Activated CD4-positive, alpha-beta memory T cell treated with anti-CD3 and anti-CD28 coated beads, Interleukin-2, amount 10 ng/mL, durations not matched to agents 7 days and 5 days (primary cell): ENCODE data around the gene CNBD2. TPM values are rescaled to one million over a fixed set of nuclear protein-coding genes. Genes with fewer than 3 reads are reported as not detected.
"Not testable (repeated sequence)": the region's sequence is repeated elsewhere in the genome, so short reads cannot be mapped to it uniquely, and the experiment has no call there.

Source experiments
- CTCF ChIA-PET: fragments of 350-600 bp; sonication (Branson Sonifier 250); formaldehyde crosslinking; loops from one replicate; lab custom pipeline; 2021; ENCODE audit warnings: antibody characterized with exemption, inconsistent platforms; lab: Charles Lee
- POLR2A ChIA-PET: fragments of 350-600 bp; sonication (Branson Sonifier 250); formaldehyde crosslinking; loops from one replicate; lab custom pipeline; 2021; ENCODE audit warnings: antibody characterized with exemption; lab: Charles Lee
- DNase-seq: peaks from one replicate; pipeline ENCODE4 v3.0.0-alpha.2; 2020
- H3K27ac Mint-ChIP-seq: one replicate; pipeline ENCODE4 v1.8.0; 2021; ENCODE audit warnings: mild to moderate bottlenecking, mixed read lengths
- H3K27me3 Mint-ChIP-seq: one replicate; pipeline ENCODE4 v1.8.0; 2021; ENCODE audit warnings: mixed read lengths
- H3K36me3 Mint-ChIP-seq: one replicate; pipeline ENCODE4 v1.8.0; 2021; ENCODE audit warnings: low read depth, mixed read lengths
- H3K4me1 Mint-ChIP-seq: one replicate; pipeline ENCODE4 v1.8.0; 2021; ENCODE audit warnings: mixed read lengths
- H3K4me3 Mint-ChIP-seq: one replicate; pipeline ENCODE4 v1.8.0; 2021; ENCODE audit warnings: mild to moderate bottlenecking, mixed read lengths
- H3K9me3 Mint-ChIP-seq: one replicate; pipeline ENCODE4 v1.8.0; 2021; ENCODE audit warnings: mixed read lengths
- total RNA-seq, 2 experiments: library from RNA; stranded (reverse); gene quantifications; one replicate each; pipeline ENCODE4 v1.2.3, GENCODE V29; 2021

CNBD2 gene
- total RNA-seq, 2 experiments from 2014 or later = 4.6 to 5.4 TPM

- peaks cover 15% of the 10 kb centered on the region for H3K4me1 Mint-ChIP-seq
- CTCF ChIA-PET, POLR2A ChIA-PET, DNase-seq, H3K4me3 Mint-ChIP-seq, H3K27me3 Mint-ChIP-seq, H3K9me3 Mint-ChIP-seq, H3K36me3 Mint-ChIP-seq, H3K27ac Mint-ChIP-seq: not testable (repeated sequence)
Observed at GRCh38 chr20:36053863-36054518, 85.6 kb downstream of the CNBD2 start.

GRCh38 chr20:36055145-36055544 lies 86.8 kb downstream of the CNBD2 start:
- DNase-seq = no peak
- Mint-ChIP-seq H3K4me3 (no peak overlapping the region), H3K27me3 (peaks cover 9% of the 10 kb centered on the region), H3K27ac (no peak overlapping the region), H3K9me3 (no peaks in the 10 kb centered on the region), H3K36me3 (no peaks in the 10 kb centered on the region), H3K4me1 (peaks cover 11% of the 10 kb centered on the region)
- POLR2A ChIA-PET = interaction anchor here (0.6 to 1.1 kb wide), 2 partner anchors 10 to 101 kb away, joined by 3 read pairs; no protein-coding TSS in a partner anchor
- CTCF ChIA-PET = no interaction called here

GRCh38 chr20:36060676-36061075 lies 92.3 kb downstream of the CNBD2 start:
- Mint-ChIP-seq H3K4me1 (peaks cover 9% of the 10 kb centered on the region), H3K27ac (no peak overlapping the region), H3K9me3 (peaks cover 2% of the 10 kb centered on the region), H3K27me3 (peaks cover 27% of the 10 kb centered on the region), H3K36me3 (no peaks in the 10 kb centered on the region), H3K4me3 (no peak overlapping the region)
- DNase-seq = no peak
- ChIA-PET POLR2A (no interaction called here), CTCF (no interaction called here)

- Mint-ChIP-seq H3K27ac (no peak overlapping the region), H3K36me3 (no peaks in the 10 kb centered on the region), H3K4me1 (peaks cover 9% of the 10 kb centered on the region), H3K27me3 (peaks cover 29% of the 10 kb centered on the region), H3K4me3 (no peak overlapping the region), H3K9me3 (peaks cover 2% of the 10 kb centered on the region)
- ChIA-PET POLR2A (no interaction called here), CTCF (no interaction called here)
- DNase-seq = no peak
Observed at GRCh38 chr20:36061754-36062153, 93.4 kb downstream of the CNBD2 start.

- CTCF ChIA-PET = no interaction called here
- peaks cover 30% of the 10 kb centered on the region for H3K27me3 Mint-ChIP-seq
- H3K9me3 Mint-ChIP-seq = peaks cover 2% of the 10 kb centered on the region
- peaks cover 9% of the 10 kb centered on the region for H3K4me1 Mint-ChIP-seq
- no peaks in the 10 kb centered on the region for H3K36me3 Mint-ChIP-seq
- no peak overlapping the region for H3K4me3 Mint-ChIP-seq
- H3K27ac Mint-ChIP-seq = no peak overlapping the region
- DNase-seq = no peak
- POLR2A ChIA-PET = interaction anchor here (2.7 kb wide), 1 partner anchor 12 kb away, joined by 22 read pairs; no protein-coding TSS in a partner anchor
Observed at GRCh38 chr20:36062799-36063198, 94.4 kb downstream of the CNBD2 start.

- POLR2A ChIA-PET = interaction anchor here (1.9 to 2.7 kb wide), 2 partner anchors 13 to 110 kb away, joined by 7 to 22 read pairs; partner anchors contain the start of gene SCAND1
- H3K36me3 Mint-ChIP-seq = no peaks in the 10 kb centered on the region
- peaks cover 30% of the 10 kb centered on the region for H3K27me3 Mint-ChIP-seq
- H3K4me3 Mint-ChIP-seq = peak overlapping the region; percentile 80
- peaks cover 9% of the 10 kb centered on the region for H3K4me1 Mint-ChIP-seq
- CTCF ChIA-PET = interaction anchor here (1.2 to 2.0 kb wide), 3 partner anchors 69 to 74 kb away, joined by 3 to 13 read pairs (median 3); no protein-coding TSS in a partner anchor
- H3K9me3 Mint-ChIP-seq = peaks cover 2% of the 10 kb centered on the region
- DNase-seq = no peak
- H3K27ac Mint-ChIP-seq = no peak overlapping the region
Observed at GRCh38 chr20:36063916-36064657, 95.7 kb downstream of the CNBD2 start.

- Mint-ChIP-seq H3K9me3 (peaks cover 2% of the 10 kb centered on the region), H3K36me3 (no peaks in the 10 kb centered on the region), H3K4me1 (peaks cover 9% of the 10 kb centered on the region), H3K27ac (no peak overlapping the region), H3K27me3 (peaks cover 32% of the 10 kb centered on the region), H3K4me3 (peak overlapping the region; percentile 80)
- ChIA-PET POLR2A (interaction anchor here (1.5 to 2.7 kb wide), 3 partner anchors 14 to 111 kb away, joined by 4 to 22 read pairs (median 7); partner anchors contain the start of gene SCAND1), CTCF (interaction anchor here (1.2 to 2.0 kb wide), 3 partner anchors 70 to 74 kb away, joined by 3 to 13 read pairs (median 3); no protein-coding TSS in a partner anchor)
- DNase-seq = peak; percentile 93
Observed at GRCh38 chr20:36064658-36065426, 96.5 kb downstream of the CNBD2 start.

- Mint-ChIP-seq H3K27me3 (peaks cover 30% of the 10 kb centered on the region), H3K27ac (no peak overlapping the region), H3K9me3 (peaks cover 2% of the 10 kb centered on the region), H3K36me3 (no peaks in the 10 kb centered on the region), H3K4me3 (peak overlapping the region; percentile 80), H3K4me1 (peaks cover 9% of the 10 kb centered on the region)
- CTCF ChIA-PET = interaction anchor here (1.2 to 2.0 kb wide), 3 partner anchors 71 to 73 kb away, joined by 3 to 13 read pairs (median 3); no protein-coding TSS in a partner anchor
- POLR2A ChIA-PET = interaction anchor here (1.5 to 2.7 kb wide), 3 partner anchors 15 to 111 kb away, joined by 4 to 22 read pairs (median 7); partner anchors contain the start of gene SCAND1
- DNase-seq = no peak
Observed at GRCh38 chr20:36065427-36065998, 97.1 kb downstream of the CNBD2 start.

GRCh38 chr20:36066777-36067176 lies 98.4 kb downstream of the CNBD2 start:
- DNase-seq = no peak
- Mint-ChIP-seq H3K27ac (no peak overlapping the region), H3K27me3 (peaks cover 32% of the 10 kb centered on the region), H3K36me3 (no peaks in the 10 kb centered on the region), H3K4me1 (peaks cover 9% of the 10 kb centered on the region), H3K4me3 (no peak overlapping the region), H3K9me3 (peaks cover 2% of the 10 kb centered on the region)
- ChIA-PET CTCF (interaction anchor here (0.7 kb wide), 1 partner anchor 485 kb away, joined by 3 read pairs; no protein-coding TSS in a partner anchor), POLR2A (no interaction called here)

GRCh38 chr20:36068526-36068925 lies 100.1 kb downstream of the CNBD2 start:
- H3K36me3 Mint-ChIP-seq, DNase-seq, H3K4me3 Mint-ChIP-seq, H3K9me3 Mint-ChIP-seq, H3K27ac Mint-ChIP-seq, H3K4me1 Mint-ChIP-seq, POLR2A ChIA-PET: not testable (repeated sequence)
- H3K27me3 Mint-ChIP-seq = peaks cover 23% of the 10 kb centered on the region
- CTCF ChIA-PET = interaction anchor here (0.6 kb wide), 1 partner anchor 61 kb away, joined by 3 read pairs; no protein-coding TSS in a partner anchor

GRCh38 chr20:36070451-36070850 lies 102.1 kb downstream of the CNBD2 start:
- CTCF ChIA-PET = interaction anchor here (1.2 kb wide), 1 partner anchor 116 kb away, joined by 3 read pairs; the partner anchor contains the start of gene SCAND1
- Mint-ChIP-seq H3K36me3 (no peaks in the 10 kb centered on the region), H3K4me1 (no peaks in the 10 kb centered on the region), H3K27me3 (peaks cover 31% of the 10 kb centered on the region), H3K9me3 (no peaks in the 10 kb centered on the region), H3K27ac (no peak overlapping the region), H3K4me3 (no peak overlapping the region)
- DNase-seq = no peak
- POLR2A ChIA-PET = interaction anchor here (0.9 kb wide), 1 partner anchor 117 kb away, joined by 3 read pairs; no protein-coding TSS in a partner anchor

GRCh38 chr20:36071848-36072247 lies 103.5 kb downstream of the CNBD2 start:
- no peaks in the 10 kb centered on the region for H3K36me3 Mint-ChIP-seq
- H3K27me3 Mint-ChIP-seq = peaks cover 34% of the 10 kb centered on the region
- no peaks in the 10 kb centered on the region for H3K9me3 Mint-ChIP-seq
- CTCF ChIA-PET = interaction anchor here (0.6 kb wide), 1 partner anchor 66 kb away, joined by 4 read pairs; no protein-coding TSS in a partner anchor
- H3K4me3 Mint-ChIP-seq = no peak overlapping the region
- no peaks in the 10 kb centered on the region for H3K4me1 Mint-ChIP-seq
- no peak overlapping the region for H3K27ac Mint-ChIP-seq
- POLR2A ChIA-PET = no interaction called here
- no peak for DNase-seq
